SH-SY5Y (cell line): Measurements from ENCODE around the gene PTGDR.

Experiments
- GATA2 ChIP-seq: IDR thresholded peaks from 2 replicates; pipeline ENCODE4 v1.6.1; 2011; ENCODE audit warnings: mild to moderate bottlenecking, low read depth, low read length
- GATA3 ChIP-seq: IDR thresholded peaks from 2 replicates; pipeline ENCODE4 v1.6.1; 2011; ENCODE audit warnings: low read depth, mild to moderate bottlenecking, low read length, moderate library complexity

GRCh38 chr14:52254086-52254485 lies 13.4 kb upstream of the PTGDR start:
- no peak for TF ChIP-seq GATA2
- no peak for TF ChIP-seq GATA3
